Kidney (tissue), 14 donors: ENCODE data around the gene LRRC30. TPM values are rescaled to one million over a fixed set of nuclear protein-coding genes. Genes with fewer than 3 reads are reported as not detected.
A peak's percentile ranks its signal among the peaks of the same experiment; 100 is the strongest.

ENCODE experiments used
- DNase-seq, 5 donors: peaks; one replicate each; pipeline ENCODE4 v3.0.0-alpha.2; 2013 to 2020
- FAIRE-seq: peaks from 2 replicates; lab custom pipeline; 2012; peaks lifted over from hg19 to GRCh38; lab: Jason Lieb, UNC
- H3K27ac ChIP-seq, 2 donors: one replicate each; pipeline ENCODE4 v1.7.0; 2013; ENCODE audit warnings: low read depth in 2 of 2, low read length in 2 of 2, inconsistent platforms in 1 of 2
- H3K27me3 ChIP-seq: one replicate; pipeline ENCODE4 v1.7.1; 2013; ENCODE audit warnings: low read length, inconsistent platforms; ENCODE audit not compliant: control insufficient read depth, insufficient read depth
- H3K36me3 ChIP-seq, 3 donors: one replicate each; pipeline versions ENCODE4 v1.7.0 to v1.7.1; 2013; ENCODE audit warnings: low read length in 3 of 3, control low read depth in 1 of 3, inconsistent platforms in 1 of 3; ENCODE audit not compliant: insufficient read depth in 3 of 3, control insufficient read depth in 2 of 3
- H3K4me1 ChIP-seq, 3 donors: one replicate each; pipeline versions ENCODE4 v1.7.0 to v1.7.1; 2013; ENCODE audit warnings: low read length in 3 of 3, inconsistent platforms in 1 of 3, low read depth in 1 of 3; ENCODE audit not compliant: control insufficient read depth in 2 of 3, insufficient read depth in 2 of 3
- H3K4me3 ChIP-seq, 3 donors: one replicate each; pipeline versions ENCODE4 v1.7.0 to v1.8.1; 2013; ENCODE audit warnings: low read length in 3 of 3, control low read depth in 1 of 3, inconsistent platforms in 1 of 3
- H3K9ac ChIP-seq, 3 donors: one replicate each; pipeline versions ENCODE4 v1.7.0 to v1.7.1; 2013; ENCODE audit warnings: low read length in 3 of 3, control low read depth in 1 of 3, inconsistent platforms in 1 of 3
- H3K9me3 ChIP-seq, 3 donors: one replicate each; pipeline versions ENCODE4 v1.7.0 to v1.7.1; 2013; ENCODE audit warnings: low read length in 3 of 3, control low read depth in 1 of 3, inconsistent platforms in 1 of 3; ENCODE audit not compliant: control insufficient read depth in 2 of 3, insufficient read depth in 1 of 3
- intact Hi-C: fragments of 100-400 bp; cut with DNase I; formaldehyde crosslinking; loops from one replicate; pipeline ENCODE4 v1.11.1; 2022
- polyA plus RNA-seq: library from polyadenylated mRNA; stranded (reverse); fragments of 350-450 nt; fragmentation: Illumina TruSeq; extraction: RNeasy Lipid Tissue Mini Kit (QIAGEN cat#74804); gene quantifications from one replicate; pipeline ENCODE4 v1.2.3, GENCODE V29; 2014; ENCODE audit warnings: low read depth, low replicate concordance; ENCODE audit not compliant: insufficient read depth
- total RNA-seq: library from RNA; stranded (reverse); fragmentation: NEBNext Ultra II Directional; extraction: Animal tissue kit (Norgen Biotek cat#: 25700); gene quantifications from one replicate; pipeline ENCODE4 v1.2.1, GENCODE V29; 2021
- TF ChIP-seq, protein P1 (sequence below): IDR thresholded peaks from 3 replicates; pipeline ENCODE4 v1.5.1; 2012; ENCODE audit warnings: mild to moderate bottlenecking, moderate library complexity, borderline replicate concordance; ENCODE audit not compliant: insufficient read depth; ENCODE audit errors: extremely low read depth
- donor health status: control.
- donor health status: control.
- donor health status: control.
- donor health status: control.
- donor health status: control.
- donor health status: DM: yes; HTN: yes; CAD: no.
- donor health status: Normal renal cell carcinoma (clear cell type).

LRRC30 gene
- total and polyA plus RNA-seq, 2 donors from 2014 or later = not detected

- DNase-seq (no peak), FAIRE-seq (no peak)
- H3K4me3 ChIP-seq = no peak overlapping the region
- no peaks in the 10 kb centered on the region for H3K36me3 ChIP-seq
- TF ChIP-seq, protein P1, sequence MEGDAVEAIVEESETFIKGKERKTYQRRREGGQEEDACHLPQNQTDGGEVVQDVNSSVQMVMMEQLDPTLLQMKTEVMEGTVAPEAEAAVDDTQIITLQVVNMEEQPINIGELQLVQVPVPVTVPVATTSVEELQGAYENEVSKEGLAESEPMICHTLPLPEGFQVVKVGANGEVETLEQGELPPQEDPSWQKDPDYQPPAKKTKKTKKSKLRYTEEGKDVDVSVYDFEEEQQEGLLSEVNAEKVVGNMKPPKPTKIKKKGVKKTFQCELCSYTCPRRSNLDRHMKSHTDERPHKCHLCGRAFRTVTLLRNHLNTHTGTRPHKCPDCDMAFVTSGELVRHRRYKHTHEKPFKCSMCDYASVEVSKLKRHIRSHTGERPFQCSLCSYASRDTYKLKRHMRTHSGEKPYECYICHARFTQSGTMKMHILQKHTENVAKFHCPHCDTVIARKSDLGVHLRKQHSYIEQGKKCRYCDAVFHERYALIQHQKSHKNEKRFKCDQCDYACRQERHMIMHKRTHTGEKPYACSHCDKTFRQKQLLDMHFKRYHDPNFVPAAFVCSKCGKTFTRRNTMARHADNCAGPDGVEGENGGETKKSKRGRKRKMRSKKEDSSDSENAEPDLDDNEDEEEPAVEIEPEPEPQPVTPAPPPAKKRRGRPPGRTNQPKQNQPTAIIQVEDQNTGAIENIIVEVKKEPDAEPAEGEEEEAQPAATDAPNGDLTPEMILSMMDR = no peak
- H3K27me3 ChIP-seq = no peaks in the 10 kb centered on the region
- no peak overlapping the region for H3K9ac ChIP-seq
- H3K4me1 ChIP-seq = peaks cover 0 to 6% (median 6%) of the 10 kb centered on the region in 3 donors
- H3K9me3 ChIP-seq = no peaks in the 10 kb centered on the region
- intact Hi-C loops = no loop called here
- H3K27ac ChIP-seq = no peak overlapping the region
Observed at GRCh38 chr18:7256618-7257425, 25.9 kb downstream of the LRRC30 start.

DNA sequence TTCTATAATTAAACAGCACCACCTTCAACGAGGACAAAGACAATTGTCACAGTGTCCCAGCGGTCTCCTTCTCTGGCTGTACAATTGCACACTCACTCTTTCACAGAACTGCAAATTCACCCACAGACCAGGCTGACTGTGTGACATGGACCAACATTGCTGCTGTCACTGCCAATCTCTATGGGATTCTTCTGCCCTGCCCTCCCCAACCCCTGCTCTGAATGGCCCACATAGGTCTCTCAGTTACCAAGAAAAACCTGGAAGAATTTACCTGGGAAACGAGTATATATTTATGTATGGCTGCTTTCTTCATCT lies 26.5 kb downstream of the LRRC30 start:
- H3K4me3 ChIP-seq = no peak overlapping the region
- H3K4me1 ChIP-seq = peaks cover 0 to 6% (median 6%) of the 10 kb centered on the region in 3 donors
- H3K36me3 ChIP-seq = no peaks in the 10 kb centered on the region
- H3K9me3 ChIP-seq = no peaks in the 10 kb centered on the region
- intact Hi-C loops = no loop called here
- H3K9ac ChIP-seq = no peak overlapping the region
- DNase-seq = no peak
- no peaks in the 10 kb centered on the region for H3K27me3 ChIP-seq
- TF ChIP-seq, protein P1 = no peak
- H3K27ac ChIP-seq = no peak overlapping the region
- no peak for FAIRE-seq

DNA sequence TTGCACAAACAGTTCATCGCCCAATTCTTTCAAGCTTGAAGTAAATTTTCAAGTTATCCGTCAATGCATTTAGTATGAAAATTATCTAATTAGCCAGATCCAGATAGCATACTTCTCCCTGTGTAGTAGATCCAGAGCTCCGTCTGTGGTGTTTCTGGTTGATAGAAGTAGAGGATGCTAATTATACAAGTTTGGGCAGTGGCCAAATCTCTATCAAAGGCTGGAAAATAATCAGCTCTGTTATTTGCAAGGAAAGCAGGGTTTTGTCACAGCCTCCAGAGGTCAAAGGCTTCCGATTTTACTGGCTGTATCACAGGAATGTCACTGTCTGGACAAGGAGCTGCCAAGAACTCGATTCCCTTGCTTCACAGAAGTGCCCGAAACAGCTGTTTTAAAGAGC lies 28.6 kb downstream of the LRRC30 start:
- FAIRE-seq = no peak
- no peak overlapping the region for H3K9ac ChIP-seq

More for the DNA sequence above, 28.6 kb downstream of the LRRC30 start:
- no peaks in the 10 kb centered on the region for H3K36me3 ChIP-seq
- intact Hi-C loops = no loop called here
- H3K27ac ChIP-seq = no peak overlapping the region
- no peaks in the 10 kb centered on the region for H3K27me3 ChIP-seq
- no peaks in the 10 kb centered on the region for H3K9me3 ChIP-seq
- TF ChIP-seq, protein P1 = no peak
- peak in 2 of 5 donors; percentile 24 to 69 for DNase-seq
- H3K4me1 ChIP-seq = peaks cover 0 to 6% (median 6%) of the 10 kb centered on the region in 3 donors
- no peak overlapping the region for H3K4me3 ChIP-seq
